ENCODE results near the gene LDB2.
"Not testable (repeated sequence)": the region's sequence is repeated elsewhere in the genome, so short reads cannot be mapped to it uniquely, and the experiment has no call there.

LDB2 gene

GRCh38 chr4:16523526-16523925 is 374.9 kb downstream of the LDB2 start:
- not testable (repeated sequence) for DNase-seq

DNA sequence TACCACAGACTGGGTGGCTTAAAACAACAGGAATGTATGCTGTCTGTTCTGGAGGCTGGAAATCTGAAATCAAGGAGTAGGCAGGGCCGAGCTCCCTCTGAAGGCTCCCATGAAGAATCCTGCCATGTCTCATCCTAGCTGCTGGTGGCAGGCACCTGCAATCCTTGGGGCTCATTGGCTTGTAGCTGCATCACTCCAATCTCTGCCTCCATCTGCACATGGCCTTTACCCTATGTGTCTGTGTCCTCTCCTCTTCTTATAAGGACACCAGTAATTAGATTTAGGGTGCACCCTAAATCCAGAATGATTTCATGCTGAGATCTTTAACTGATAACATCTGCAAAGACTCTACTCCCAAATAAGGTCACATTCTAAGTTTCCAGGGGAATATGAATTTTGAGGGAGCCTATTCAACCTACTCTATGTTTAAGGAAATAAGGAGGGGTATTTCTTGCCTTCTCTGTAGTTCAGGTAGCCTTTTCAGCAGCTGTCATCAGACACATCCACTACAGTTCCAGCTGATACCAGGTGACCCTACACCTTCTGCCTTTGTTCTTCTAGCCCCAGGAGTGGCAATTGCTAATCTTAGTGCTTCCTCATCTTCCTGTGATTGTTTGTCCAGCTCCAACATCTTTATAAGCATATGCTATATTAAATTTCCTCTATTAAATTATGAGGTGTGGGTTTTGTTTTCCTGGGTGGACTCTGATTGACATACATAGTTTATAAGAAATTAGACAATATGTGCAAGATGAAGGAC is 377.1 kb downstream of the LDB2 start:
- DNase-seq, result no peak

GRCh38 chr4:16516796-16517439 is 381.5 kb downstream of the LDB2 start:
- DNase-seq, result no peak

- DNase-seq, result no peak
Measured at GRCh38 chr4:16513876-16514275, 384.6 kb downstream of the LDB2 start.

DNA sequence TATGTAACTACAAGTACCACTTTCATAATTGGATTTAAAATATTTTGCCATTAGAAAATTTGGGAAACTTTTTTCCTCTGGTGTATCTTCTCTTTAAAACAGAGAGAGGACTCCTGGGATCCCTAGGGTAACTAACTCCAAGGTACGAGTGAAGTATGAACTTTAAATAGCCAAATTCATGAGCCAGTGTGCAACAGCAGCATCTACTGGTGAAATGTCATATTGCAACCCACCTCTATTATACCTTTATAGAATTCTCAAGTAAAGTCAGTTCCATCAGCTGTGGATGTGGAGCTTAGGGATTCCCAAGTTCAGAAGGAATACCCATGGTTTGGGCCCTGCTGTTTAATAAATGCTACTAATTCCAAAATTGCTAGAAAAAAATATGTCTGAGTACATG is 389.5 kb downstream of the LDB2 start:
- no peak for DNase-seq

GRCh38 chr4:16505726-16506125 is 392.7 kb downstream of the LDB2 start:
- no peak for DNase-seq

DNA sequence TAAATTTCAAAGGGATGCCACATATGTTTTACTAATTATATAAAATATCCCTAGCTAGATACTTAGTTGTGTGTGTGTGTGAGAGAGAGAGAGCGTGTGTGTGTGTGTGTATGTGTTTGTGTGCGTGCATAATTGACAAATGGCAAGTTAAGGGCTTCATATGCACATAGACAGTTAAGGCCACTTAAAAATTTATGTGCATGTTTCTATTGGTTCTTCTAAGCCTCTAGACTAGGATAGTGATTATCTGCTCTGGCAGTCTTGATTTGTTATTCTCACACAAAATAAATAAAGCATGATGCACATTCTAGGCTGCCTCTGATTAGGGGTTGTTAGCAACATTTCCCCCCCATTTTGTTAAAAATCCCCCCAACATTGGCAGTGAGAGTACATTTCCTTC is 393.2 kb downstream of the LDB2 start:
- DNase-seq, result no peak

- no peak for DNase-seq
Measured at GRCh38 chr4:16503421-16504100, 394.9 kb downstream of the LDB2 start.

- DNase-seq, result no peak
Measured at GRCh38 chr4:16498978-16499377, 399.5 kb downstream of the LDB2 start.

DNA sequence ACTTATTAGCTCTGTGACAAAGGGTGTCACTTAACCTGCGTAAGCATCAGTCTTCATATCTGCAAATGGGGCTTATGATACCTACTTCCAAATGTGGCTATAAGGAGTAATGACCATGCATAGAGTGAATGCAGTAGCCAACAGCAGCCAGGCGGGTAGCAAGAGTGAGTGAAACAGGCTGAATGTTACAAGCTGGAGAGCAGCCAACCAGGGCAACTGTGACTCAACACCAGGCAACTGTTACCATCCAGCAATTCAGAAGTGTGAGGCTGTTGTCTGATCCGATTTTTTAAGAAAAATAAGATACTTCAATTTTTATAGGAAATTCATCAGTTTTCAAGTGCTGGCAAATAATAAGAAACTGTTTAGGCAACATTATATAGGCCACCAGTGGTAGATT is 401.9 kb downstream of the LDB2 start:
- no peak for DNase-seq

DNA sequence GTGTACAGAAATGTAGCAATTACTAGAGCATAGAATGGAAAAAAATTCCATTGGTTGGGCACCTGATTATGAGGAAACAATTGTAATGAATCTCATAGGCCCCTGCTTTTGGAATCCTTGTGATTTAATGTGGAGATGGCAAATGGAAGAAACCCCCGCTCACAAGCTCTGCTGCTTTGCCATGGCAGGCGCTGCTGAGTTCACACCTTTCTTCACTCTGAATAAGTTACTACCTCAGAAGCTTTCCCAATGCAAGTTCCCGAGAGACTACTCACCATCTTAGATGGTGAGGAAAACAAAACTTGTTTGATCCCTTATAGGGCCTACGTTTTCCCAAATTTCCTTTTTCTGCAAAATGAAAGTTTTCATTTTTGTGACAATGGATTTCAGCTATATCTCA is 405.6 kb downstream of the LDB2 start:
- DNase-seq, result no peak

GRCh38 chr4:16489226-16489625 is 409.2 kb downstream of the LDB2 start:
- no peak for DNase-seq

DNA sequence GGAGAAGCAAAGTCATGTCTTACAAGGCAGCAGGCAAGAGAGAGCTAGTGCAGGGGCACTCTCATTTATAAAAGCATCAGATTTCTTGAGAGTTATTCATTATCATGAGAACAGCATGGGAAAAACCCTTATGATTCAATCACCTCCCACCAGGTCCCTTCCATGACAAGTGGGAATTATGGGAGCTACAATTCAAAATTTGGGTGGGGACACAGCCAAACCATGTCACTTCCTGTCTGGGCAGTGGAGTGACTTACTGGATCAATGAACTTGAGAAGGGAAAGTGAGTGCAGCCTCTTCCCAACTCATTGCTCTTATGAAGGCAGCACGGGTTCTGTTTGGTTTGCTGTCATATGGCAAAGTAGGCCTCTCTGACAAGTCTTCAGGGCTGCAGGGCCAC is 410.4 kb downstream of the LDB2 start:
- peak; percentile 0 to 25 (median 5) for DNase-seq

DNA sequence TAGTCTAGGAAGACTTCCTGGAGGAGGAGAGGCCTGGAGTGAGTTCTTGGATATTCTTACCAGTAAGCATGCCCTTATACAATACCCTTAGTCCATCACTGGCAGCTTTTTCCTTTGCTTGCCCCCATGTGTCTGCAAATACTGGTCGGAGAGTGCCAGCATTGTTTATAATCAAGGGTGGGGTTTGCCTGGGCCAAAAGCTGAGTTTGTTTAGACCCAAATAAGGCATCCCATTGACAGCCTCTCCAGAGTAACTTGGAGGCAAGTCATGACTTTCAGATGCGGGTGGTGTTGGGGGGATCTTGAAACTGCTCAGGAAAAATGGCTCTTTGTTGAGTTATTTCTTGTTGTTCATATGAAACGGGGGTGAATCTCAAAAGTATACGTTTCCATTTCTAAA is 413.7 kb downstream of the LDB2 start:
- DNase-seq, result no peak

- DNase-seq, result no peak
Measured at GRCh38 chr4:16483540-16483939, 414.9 kb downstream of the LDB2 start.

DNA sequence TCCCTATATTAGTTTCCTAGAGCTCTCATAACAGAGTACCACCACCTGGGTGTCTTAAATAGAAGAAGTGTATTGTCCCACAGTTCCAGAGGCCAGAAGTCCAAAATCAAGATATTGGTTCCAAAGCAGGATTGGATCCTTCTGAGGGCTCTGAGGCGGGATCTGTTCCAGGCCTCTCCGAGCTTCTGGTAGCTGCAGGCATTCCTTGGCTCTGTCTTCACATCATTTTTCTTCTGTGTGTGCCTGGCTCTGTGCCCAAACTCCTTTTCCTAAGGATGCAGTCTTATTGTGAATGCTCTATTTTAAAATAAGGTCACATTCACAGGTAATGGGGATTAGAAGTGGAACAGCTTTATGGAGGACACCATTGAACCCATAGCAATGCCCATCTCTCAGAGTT is 418.4 kb downstream of the LDB2 start:
- DNase-seq, result no peak

- no peak for DNase-seq
Measured at GRCh38 chr4:16472537-16472936, 425.9 kb downstream of the LDB2 start.

DNA sequence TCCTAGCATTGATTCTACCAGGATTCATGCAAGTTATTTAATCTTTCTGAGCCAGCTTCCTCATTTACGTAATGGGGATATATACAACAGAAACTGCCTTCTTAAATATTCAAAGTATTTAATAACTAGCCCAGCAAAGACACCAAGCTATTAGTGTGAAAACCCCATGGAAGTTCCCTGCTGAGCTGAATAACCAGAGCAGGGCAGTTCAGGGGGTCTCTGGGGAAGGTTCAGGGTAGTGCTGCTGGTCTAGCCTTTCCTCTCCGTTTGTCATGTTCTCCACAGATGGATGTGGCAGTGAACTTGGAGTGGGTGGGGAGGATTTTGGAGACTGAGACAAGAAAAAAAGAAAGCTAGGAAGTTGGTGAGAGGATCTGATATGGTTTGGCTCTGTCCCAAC is 431.4 kb downstream of the LDB2 start:
- no peak for DNase-seq

- no peak for DNase-seq
Measured at GRCh38 chr4:16466581-16466980, 431.9 kb downstream of the LDB2 start.

DNA sequence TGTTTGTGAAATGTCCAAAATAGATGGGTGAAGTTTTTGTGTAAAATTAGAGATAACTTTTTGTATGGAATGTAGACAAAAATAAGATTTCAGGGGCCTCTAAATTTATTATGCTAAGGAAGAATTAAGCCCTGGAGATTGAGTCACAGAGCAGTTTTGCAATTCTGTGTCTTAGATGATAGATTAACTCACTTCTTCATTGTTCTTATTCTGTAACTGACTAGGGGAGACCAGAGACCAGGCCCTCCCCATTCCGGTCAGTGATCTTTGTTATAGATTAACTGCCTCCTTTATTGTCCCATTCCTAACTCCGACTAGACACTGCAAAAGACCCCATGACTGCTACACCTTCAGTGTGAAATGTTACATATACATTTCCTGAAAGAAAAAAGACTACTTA is 433.8 kb downstream of the LDB2 start:
- no peak for DNase-seq

- DNase-seq, result no peak
Measured at GRCh38 chr4:16462656-16463055, 435.8 kb downstream of the LDB2 start.

- no peak for DNase-seq
Measured at GRCh38 chr4:16461362-16461761, 437.1 kb downstream of the LDB2 start.

DNA sequence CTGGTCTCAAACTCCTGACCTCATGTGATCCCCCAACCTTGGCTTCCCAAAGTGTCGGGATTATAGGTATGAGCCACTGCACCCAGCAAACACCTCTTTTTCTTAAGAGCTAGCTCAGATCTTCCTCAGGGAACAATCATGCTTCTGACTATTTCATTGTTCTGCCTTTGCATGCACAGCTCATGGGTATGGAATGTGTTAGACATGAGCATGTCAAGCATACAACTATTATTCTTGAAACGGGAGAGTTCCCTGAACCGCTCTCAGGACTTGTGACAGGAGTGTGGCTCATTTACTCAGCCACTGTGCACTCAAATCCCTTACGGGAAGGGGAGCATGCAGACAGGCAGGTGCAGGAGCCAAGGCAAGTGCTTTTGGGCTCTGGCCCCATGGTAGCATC is 440.5 kb downstream of the LDB2 start:
- DNase-seq, result no peak
